GM18498 (cell line): ENCODE data around the gene RAPSN.
"Not testable (repeated sequence)": the region's sequence is repeated elsewhere in the genome, so short reads cannot be mapped to it uniquely, and the experiment has no call there.

Experiments used
- ATAC-seq: cut with Tn5 transposase; IDR thresholded peaks from one replicate; pipeline ENCODE4 v1.9.1; 2021; ENCODE audit warnings: mild to moderate bottlenecking, moderate library complexity; ENCODE audit not compliant: unreplicated experiment

RAPSN gene

GRCh38 chr11:47466701-47467250 lies 17.8 kb upstream of the RAPSN start:
- ATAC-seq = no peak

GRCh38 chr11:47466201-47466600 lies 17.3 kb upstream of the RAPSN start:
- ATAC-seq = no peak

GRCh38 chr11:47464483-47464882 lies 15.5 kb upstream of the RAPSN start:
- no peak for ATAC-seq

GRCh38 chr11:47461876-47462275 lies 12.9 kb upstream of the RAPSN start:
- ATAC-seq = no peak

- ATAC-seq = no peak
Measured at GRCh38 chr11:47460571-47461235, 11.8 kb upstream of the RAPSN start.

- ATAC-seq = not testable (repeated sequence)
Measured at GRCh38 chr11:47454258-47454671, 5.3 kb upstream of the RAPSN start.

GRCh38 chr11:47453365-47453764 lies 4.4 kb upstream of the RAPSN start:
- ATAC-seq = no peak

- no peak for ATAC-seq
Measured at GRCh38 chr11:47451990-47452389, 3.1 kb upstream of the RAPSN start.

- no peak for ATAC-seq
Measured at GRCh38 chr11:47451436-47451835, 2.5 kb upstream of the RAPSN start.

GRCh38 chr11:47449541-47449940 lies 605 bp upstream of the RAPSN start:
- no peak for ATAC-seq

GRCh38 chr11:47447906-47448305 lies 1.0 kb downstream of the RAPSN start:
- no peak for ATAC-seq

GRCh38 chr11:47446833-47447232 lies 2.1 kb downstream of the RAPSN start:
- ATAC-seq = no peak

- ATAC-seq = no peak
Measured at GRCh38 chr11:47445840-47446239, 3.1 kb downstream of the RAPSN start.

GRCh38 chr11:47443817-47444216 lies 5.1 kb downstream of the RAPSN start:
- ATAC-seq = no peak

- ATAC-seq = no peak
Measured at GRCh38 chr11:47443028-47443700, 5.8 kb downstream of the RAPSN start.

- ATAC-seq = no peak
Measured at GRCh38 chr11:47442514-47442913, 6.4 kb downstream of the RAPSN start.

GRCh38 chr11:47441421-47441820 lies 7.5 kb downstream of the RAPSN start:
- no peak for ATAC-seq

- no peak for ATAC-seq
Measured at GRCh38 chr11:47440054-47440476, 8.9 kb downstream of the RAPSN start.

- ATAC-seq = no peak
Measured at GRCh38 chr11:47438721-47439120, 10.2 kb downstream of the RAPSN start.

- ATAC-seq = no peak
Measured at GRCh38 chr11:47437746-47438418, 11.1 kb downstream of the RAPSN start.

GRCh38 chr11:47437218-47437745 lies 11.7 kb downstream of the RAPSN start:
- ATAC-seq = no peak

GRCh38 chr11:47436726-47437125 lies 12.2 kb downstream of the RAPSN start:
- no peak for ATAC-seq
